ENCODE results near the gene TIA1.
"Not testable (repeated sequence)": the region's sequence is repeated elsewhere in the genome, so short reads cannot be mapped to it uniquely, and the experiment has no call there.

TIA1 gene

DNA sequence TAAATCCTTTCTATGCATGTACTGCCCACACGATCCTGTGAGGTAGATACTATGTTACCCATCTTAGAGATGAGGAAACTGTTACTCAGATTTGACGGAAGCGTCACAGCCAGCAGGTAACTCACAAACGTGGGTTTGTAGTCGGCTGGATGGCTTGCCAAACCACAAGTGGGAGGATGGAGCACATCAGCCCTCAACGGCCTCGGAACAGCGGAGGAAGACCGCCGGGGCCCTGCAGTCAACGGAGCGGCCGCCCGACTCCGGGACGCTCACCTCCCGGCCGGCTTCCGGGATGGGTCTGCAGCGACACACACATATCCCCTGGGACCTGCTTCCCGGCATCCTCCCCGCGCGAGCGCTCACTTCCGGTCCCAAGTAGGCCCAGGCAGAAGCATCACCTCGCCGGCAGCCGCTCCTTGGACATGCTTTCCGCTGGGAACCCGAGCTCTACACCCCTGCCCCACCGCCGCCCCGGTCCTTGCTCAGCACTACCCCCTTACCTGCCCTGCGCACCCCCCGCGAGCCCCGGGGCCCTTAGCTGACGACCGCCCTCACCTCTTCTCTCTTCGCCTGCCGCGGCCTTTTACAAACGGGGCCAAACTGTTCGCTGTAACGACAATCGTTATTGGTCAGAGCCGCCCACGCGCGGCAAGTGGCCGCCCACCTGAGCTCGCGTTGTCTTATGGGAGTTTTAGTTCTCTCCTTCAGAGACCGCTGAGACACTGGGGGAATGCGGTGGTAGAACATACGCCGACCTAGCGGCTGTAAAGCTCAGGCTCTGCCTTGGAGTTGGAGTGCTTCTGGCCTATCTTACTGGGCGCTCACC is 57.8 kb downstream of the TIA1 start, which contains the start of gene C2orf42:
TSS of gene C2orf42 (minus strand) at position 602 of the 826 bp plus-strand sequence. CDS start 9,034 bp downstream, outside the sequence.
- no peaks in the 10 kb centered on the region for H3K27me3 ChIP-seq
- H3K4me1 ChIP-seq: no peaks in the 10 kb centered on the region
- peak within 1 kb of the TSS; percentile 89 for H3K4me3 ChIP-seq (ENCODE audit: low read depth, low read length)
- peak; percentile 88 for DNase-seq
- TF ChIP-seq, protein P1, sequence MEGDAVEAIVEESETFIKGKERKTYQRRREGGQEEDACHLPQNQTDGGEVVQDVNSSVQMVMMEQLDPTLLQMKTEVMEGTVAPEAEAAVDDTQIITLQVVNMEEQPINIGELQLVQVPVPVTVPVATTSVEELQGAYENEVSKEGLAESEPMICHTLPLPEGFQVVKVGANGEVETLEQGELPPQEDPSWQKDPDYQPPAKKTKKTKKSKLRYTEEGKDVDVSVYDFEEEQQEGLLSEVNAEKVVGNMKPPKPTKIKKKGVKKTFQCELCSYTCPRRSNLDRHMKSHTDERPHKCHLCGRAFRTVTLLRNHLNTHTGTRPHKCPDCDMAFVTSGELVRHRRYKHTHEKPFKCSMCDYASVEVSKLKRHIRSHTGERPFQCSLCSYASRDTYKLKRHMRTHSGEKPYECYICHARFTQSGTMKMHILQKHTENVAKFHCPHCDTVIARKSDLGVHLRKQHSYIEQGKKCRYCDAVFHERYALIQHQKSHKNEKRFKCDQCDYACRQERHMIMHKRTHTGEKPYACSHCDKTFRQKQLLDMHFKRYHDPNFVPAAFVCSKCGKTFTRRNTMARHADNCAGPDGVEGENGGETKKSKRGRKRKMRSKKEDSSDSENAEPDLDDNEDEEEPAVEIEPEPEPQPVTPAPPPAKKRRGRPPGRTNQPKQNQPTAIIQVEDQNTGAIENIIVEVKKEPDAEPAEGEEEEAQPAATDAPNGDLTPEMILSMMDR (IDR thresholded peaks at IDR 0.05; ENCODE audit: low read depth, low read length): no peak
- H3K36me3 ChIP-seq: no peaks in the 10 kb centered on the region
- H3K9me3 ChIP-seq: no peaks in the 10 kb centered on the region

DNA sequence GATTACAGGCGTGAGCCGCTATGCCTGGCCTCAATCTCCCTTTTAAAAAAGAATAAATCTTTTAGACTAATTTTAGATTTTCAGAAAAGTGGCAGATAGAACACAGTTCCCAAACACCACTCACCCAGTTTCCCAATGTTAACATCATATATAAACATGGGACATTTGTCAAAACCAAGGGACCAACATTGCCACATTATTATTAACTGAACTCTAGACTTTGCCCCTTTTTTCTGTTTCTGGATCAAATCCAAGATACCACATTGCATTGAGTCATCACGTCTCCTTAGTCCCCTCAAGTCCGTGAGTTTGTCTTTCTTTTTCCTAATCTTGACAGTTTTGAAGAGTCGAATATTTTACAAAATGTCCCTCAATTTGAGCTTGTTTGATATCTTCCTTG is 60.0 kb downstream of the TIA1 start:
- DNase-seq: no peak
- Histone ChIP-seq H3K4me1 (no peaks in the 10 kb centered on the region), H3K9me3 (no peaks in the 10 kb centered on the region), H3K27me3 (no peaks in the 10 kb centered on the region), H3K4me3 (ENCODE audit: low read depth, low read length) (no peak overlapping the region), H3K36me3 (no peaks in the 10 kb centered on the region)
- TF ChIP-seq, protein P1 (IDR thresholded peaks at IDR 0.05; ENCODE audit: low read depth, low read length): no peak

GRCh38 chr2:70187170-70187569 is 61.3 kb downstream of the TIA1 start:
- H3K4me1 ChIP-seq; DNase-seq; H3K36me3 ChIP-seq; H3K9me3 ChIP-seq; H3K4me3 ChIP-seq (ENCODE audit: low read depth, low read length); H3K27me3 ChIP-seq: not testable (repeated sequence)

DNA sequence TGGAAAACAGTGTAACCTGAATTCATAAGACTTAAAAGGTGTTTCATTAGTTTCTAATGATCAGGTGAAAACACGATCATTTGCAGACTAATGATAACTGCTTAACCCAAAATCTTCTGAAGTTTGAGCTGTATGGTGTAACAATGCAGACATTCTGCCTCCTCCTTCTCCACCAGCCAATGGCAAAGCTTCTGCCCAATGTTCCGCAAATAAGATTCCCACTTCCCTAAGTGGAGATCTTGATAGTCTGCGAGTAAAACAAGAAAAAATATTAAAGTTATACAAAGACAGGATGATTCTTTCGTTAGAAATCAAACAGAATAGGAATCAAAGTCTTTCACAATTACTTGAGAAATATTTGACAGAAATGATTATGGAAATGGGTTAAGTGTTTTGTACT is 65.7 kb downstream of the TIA1 start:
- no peaks in the 10 kb centered on the region; the same call in none of the 2 replicates for H3K36me3 ChIP-seq
- TF ChIP-seq, protein P1 (IDR thresholded peaks at IDR 0.05; ENCODE audit: low read depth, low read length): no peak
- DNase-seq: no peak
- no peak overlapping the region for H3K4me3 ChIP-seq (ENCODE audit: low read depth, low read length)
- H3K4me1 ChIP-seq: no peaks in the 10 kb centered on the region
- no peaks in the 10 kb centered on the region for H3K27me3 ChIP-seq
- no peaks in the 10 kb centered on the region for H3K9me3 ChIP-seq

- Histone ChIP-seq H3K36me3 (no peaks in the 10 kb centered on the region; the same call in none of the 2 replicates), H3K9me3 (no peaks in the 10 kb centered on the region), H3K4me1 (no peaks in the 10 kb centered on the region), H3K4me3 (ENCODE audit: low read depth, low read length) (no peak overlapping the region), H3K27me3 (no peaks in the 10 kb centered on the region)
- TF ChIP-seq, protein P1 (IDR thresholded peaks at IDR 0.05; ENCODE audit: low read depth, low read length): no peak
- DNase-seq: no peak
Observed at GRCh38 chr2:70181363-70181956, 67.0 kb downstream of the TIA1 start.

- Histone ChIP-seq H3K9me3 (no peaks in the 10 kb centered on the region), H3K27me3 (no peaks in the 10 kb centered on the region), H3K4me1 (no peaks in the 10 kb centered on the region), H3K4me3 (ENCODE audit: low read depth, low read length) (no peak overlapping the region), H3K36me3 (no peaks in the 10 kb centered on the region; the same call in 1 of the 2 replicates)
- DNase-seq: no peak
- TF ChIP-seq, protein P1 (IDR thresholded peaks at IDR 0.05; ENCODE audit: low read depth, low read length): no peak
Observed at GRCh38 chr2:70173520-70173919, 74.9 kb downstream of the TIA1 start.

DNA sequence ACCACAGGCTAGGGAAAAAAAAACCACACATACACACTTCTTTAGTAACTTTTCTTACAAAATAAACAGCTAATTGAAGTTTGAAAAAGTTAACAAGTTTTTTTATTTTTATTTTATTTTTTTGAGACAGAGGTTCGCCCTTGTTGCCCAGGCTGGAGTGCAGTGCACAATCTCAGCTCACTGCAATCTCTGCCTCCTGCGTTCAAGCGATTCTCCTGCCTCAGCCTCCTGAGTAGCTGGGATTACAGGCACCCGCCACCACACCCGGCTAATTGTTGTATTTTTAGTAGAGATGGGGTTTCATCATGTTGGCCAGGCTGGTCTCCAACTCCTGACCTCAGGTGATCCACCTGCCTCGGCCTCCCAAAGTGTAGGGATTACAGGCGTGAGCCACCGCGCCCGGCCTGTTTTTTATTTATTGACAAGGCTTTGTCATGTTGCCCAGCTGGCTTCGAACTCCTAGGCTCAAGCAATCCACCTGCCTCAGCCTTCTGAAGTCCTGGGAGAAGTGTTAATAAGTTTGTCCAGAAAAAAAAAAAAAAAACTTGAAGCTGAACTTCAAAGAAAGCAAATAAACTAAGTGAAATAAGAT is 78.7 kb downstream of the TIA1 start:
- not testable (repeated sequence) for H3K9me3 ChIP-seq; H3K4me3 ChIP-seq (ENCODE audit: low read depth, low read length); DNase-seq; H3K36me3 ChIP-seq; H3K27me3 ChIP-seq; H3K4me1 ChIP-seq
